Activated CD4-positive, alpha-beta T cell treated with anti-CD3 and anti-CD28 coated beads for 4 hours (primary cell): ENCODE data around the gene ANGPT4.

Experiments used
- DNase-seq, 2 donors: peaks; one replicate each; pipeline ENCODE4 v3.0.0-alpha.2; 2020

Gene ANGPT4

GRCh38 chr20:822651-823573 lies 93.2 kb downstream of the ANGPT4 start:
- no peak for DNase-seq

DNA sequence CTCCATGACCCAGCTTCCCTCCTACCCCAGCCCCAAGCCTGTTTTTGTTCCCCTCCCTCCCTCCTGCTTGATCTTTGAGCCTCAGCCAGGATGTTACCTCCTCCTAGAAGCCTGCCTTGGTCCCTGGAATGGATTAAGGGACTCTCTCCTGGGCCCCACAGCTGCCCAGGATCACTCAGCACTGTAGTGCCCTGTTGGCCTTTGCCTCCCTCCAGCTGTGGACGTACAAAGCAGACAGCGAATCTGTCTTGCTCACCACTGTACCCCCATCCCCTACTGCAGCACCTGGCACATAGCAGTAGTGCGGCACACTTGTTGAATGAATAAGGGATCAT lies 94.4 kb downstream of the ANGPT4 start:
- no peak for DNase-seq

DNA sequence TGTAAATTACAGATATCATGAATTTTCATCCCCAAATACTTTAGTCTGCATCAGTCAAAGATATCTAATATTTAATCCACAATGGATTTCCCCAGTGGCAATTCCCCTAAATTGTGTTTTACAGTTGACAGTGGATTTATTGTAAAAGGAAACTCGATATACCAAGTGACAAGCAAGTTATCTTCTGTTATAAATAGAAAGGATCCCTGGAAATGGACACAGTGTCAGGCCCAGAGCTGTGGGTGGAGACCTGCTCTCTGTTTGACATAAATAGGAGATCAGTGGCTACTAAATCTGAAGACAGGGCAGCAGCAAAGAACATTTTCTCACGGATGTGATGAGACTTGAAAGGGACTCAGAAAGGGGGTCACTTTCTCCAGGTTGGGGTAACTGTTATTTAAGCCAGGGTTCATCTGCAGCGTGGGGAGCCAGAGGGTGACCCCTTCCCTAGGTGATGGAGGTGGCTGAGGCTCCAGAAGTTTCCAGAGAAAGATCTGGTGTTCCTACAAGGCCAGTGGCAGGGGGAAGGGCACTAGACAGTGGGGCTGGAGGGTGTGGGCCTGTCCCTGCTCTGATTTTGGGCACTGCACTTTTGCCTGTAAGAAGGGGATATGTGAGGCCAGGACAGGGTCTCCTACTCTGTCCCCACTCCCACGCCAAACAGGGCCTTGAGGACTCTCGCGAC lies 94.9 kb downstream of the ANGPT4 start:
- no peak for DNase-seq

- DNase-seq = no peak
These were observed 95.7 kb downstream of the ANGPT4 start for GRCh38 chr20:820323-820953.
